KG1 (cell line): ENCODE measurements around the gene NUDT4B.
"Not testable (repeated sequence)": the region's sequence is repeated elsewhere in the genome, so short reads cannot be mapped to it uniquely, and the experiment has no call there.

Source experiments
- DNase-seq: peaks from one replicate; lab custom pipeline; 2025; lab: John Stamatoyannopoulos, UW

Gene NUDT4B

GRCh38 chr1:148748563-148749334 lies at the start of gene NUDT4B:
Gene NUDT4B, plus strand, starts transcription at chr1:148748774. Its CDS starts 179 bp downstream, at chr1:148748953.
- DNase-seq, result not testable (repeated sequence)

GRCh38 chr1:148699357-148699756 lies 49.2 kb upstream of the NUDT4B start:
- DNase-seq, result not testable (repeated sequence)

GRCh38 chr1:148702242-148702641 lies 46.3 kb upstream of the NUDT4B start:
- not testable (repeated sequence) for DNase-seq

GRCh38 chr1:148703973-148704591 lies 44.5 kb upstream of the NUDT4B start:
- DNase-seq, result not testable (repeated sequence)

GRCh38 chr1:148705316-148705948 lies 43.1 kb upstream of the NUDT4B start:
- not testable (repeated sequence) for DNase-seq

GRCh38 chr1:148708779-148709333 lies 39.7 kb upstream of the NUDT4B start:
- DNase-seq, result not testable (repeated sequence)

GRCh38 chr1:148710772-148711523 lies 37.6 kb upstream of the NUDT4B start:
- not testable (repeated sequence) for DNase-seq

- not testable (repeated sequence) for DNase-seq
These were observed 36.2 kb upstream of the NUDT4B start for GRCh38 chr1:148712353-148712752.

- DNase-seq, result not testable (repeated sequence)
These were observed 33.1 kb upstream of the NUDT4B start for GRCh38 chr1:148715518-148715917.

GRCh38 chr1:148716966-148717520 lies 31.5 kb upstream of the NUDT4B start:
- DNase-seq, result not testable (repeated sequence)

GRCh38 chr1:148720918-148721317 lies 27.7 kb upstream of the NUDT4B start:
- not testable (repeated sequence) for DNase-seq

GRCh38 chr1:148722758-148723157 lies 25.8 kb upstream of the NUDT4B start:
- not testable (repeated sequence) for DNase-seq

GRCh38 chr1:148723515-148723914 lies 25.1 kb upstream of the NUDT4B start:
- DNase-seq, result not testable (repeated sequence)

- DNase-seq, result not testable (repeated sequence)
These were observed 23.7 kb upstream of the NUDT4B start for GRCh38 chr1:148724872-148725271.

- DNase-seq, result not testable (repeated sequence)
These were observed 20.7 kb upstream of the NUDT4B start for GRCh38 chr1:148727862-148728261.

- not testable (repeated sequence) for DNase-seq
These were observed 19.4 kb upstream of the NUDT4B start for GRCh38 chr1:148729128-148729527.

GRCh38 chr1:148729541-148729940 lies 19.0 kb upstream of the NUDT4B start:
- DNase-seq, result not testable (repeated sequence)

- DNase-seq, result not testable (repeated sequence)
These were observed 16.3 kb upstream of the NUDT4B start for GRCh38 chr1:148732277-148732676.

GRCh38 chr1:148733585-148734310 lies 14.8 kb upstream of the NUDT4B start:
- DNase-seq, result not testable (repeated sequence)

GRCh38 chr1:148734311-148734662 lies 14.3 kb upstream of the NUDT4B start:
- DNase-seq, result not testable (repeated sequence)

- DNase-seq, result not testable (repeated sequence)
These were observed 13.0 kb upstream of the NUDT4B start for GRCh38 chr1:148735538-148735937.
